GM12891 (cell line): ENCODE measurements around the gene CLASP2.

Experiments
- DNase-seq: peaks from one replicate; pipeline ENCODE4 v3.0.0; 2011; ENCODE audit warnings: low spot score; ENCODE audit not compliant: insufficient read length
- FAIRE-seq: peaks from 2 replicates; lab custom pipeline; 2011; peaks lifted over from hg19 to GRCh38; lab: Jason Lieb, UNC
- PAX5 ChIP-seq: IDR thresholded peaks from 2 replicates; pipeline ENCODE4 v1.6.1; 2011; ENCODE audit warnings: low read length, moderate library complexity, mild to moderate bottlenecking; ENCODE audit not compliant: insufficient read depth, severe bottlenecking
- POLR2A ChIP-seq: IDR thresholded peaks from 2 replicates; pipeline ENCODE4 v1.6.1; 2011; ENCODE audit warnings: low read depth, low read length, control low read depth
- POLR2AphosphoS5 ChIP-seq: IDR thresholded peaks from 2 replicates; pipeline ENCODE4 v1.6.1; 2011; ENCODE audit warnings: low read depth, low read length, control low read depth
- POU2F2 ChIP-seq: IDR thresholded peaks from 2 replicates; pipeline ENCODE4 v1.6.1; 2011; ENCODE audit warnings: low read depth, mild to moderate bottlenecking, control low read depth, low read length, moderate library complexity
- SPI1 ChIP-seq: IDR thresholded peaks from 2 replicates; pipeline ENCODE4 v1.6.1; 2011; ENCODE audit warnings: low read depth, low read length, control low read depth
- TAF1 ChIP-seq: IDR thresholded peaks from 2 replicates; pipeline ENCODE4 v1.6.1; 2011; ENCODE audit warnings: low read depth, low read length, control low read depth

Gene CLASP2

DNA sequence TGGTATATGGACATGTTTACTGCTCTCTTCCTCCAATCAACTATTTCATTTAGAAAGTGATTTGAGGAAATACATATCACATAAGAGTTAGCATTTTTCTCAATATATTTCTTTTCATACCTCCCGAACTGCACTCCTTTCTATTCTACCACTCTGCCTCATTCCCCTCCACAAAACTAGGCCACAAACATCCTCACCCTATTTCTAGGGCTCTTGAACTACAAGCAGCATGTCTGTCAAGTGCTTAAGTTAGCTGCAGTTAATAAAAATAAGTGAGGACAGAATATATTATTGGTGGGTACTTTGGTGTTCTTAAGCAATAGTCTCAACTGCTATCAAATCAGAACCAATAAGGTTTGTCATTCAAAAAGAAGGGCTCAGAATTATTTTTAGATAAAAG is 125.1 kb downstream of the CLASP2 start:
- TF ChIP-seq POLR2A, result no peak
- TF ChIP-seq POU2F2, result no peak
- no peak for TF ChIP-seq TAF1
- DNase-seq (no peak), FAIRE-seq (no peak)

DNA sequence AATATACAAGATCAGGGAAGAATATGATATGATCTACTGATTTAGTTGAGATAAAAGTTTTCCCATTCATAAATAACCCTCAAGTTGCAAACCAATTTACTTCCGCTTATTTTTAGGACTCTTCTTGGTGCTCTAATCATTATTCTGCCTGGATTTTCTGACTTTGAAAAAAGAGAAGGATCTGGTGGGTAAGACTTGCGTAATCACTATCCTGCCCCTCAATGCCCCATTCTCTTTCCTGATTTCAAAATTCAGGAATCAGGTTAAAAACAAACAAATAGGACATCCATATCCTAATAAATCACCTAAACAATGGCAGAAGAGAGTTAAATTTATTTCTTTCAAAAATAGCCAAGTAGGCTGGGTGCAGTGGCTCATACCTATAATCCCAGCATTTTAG is 127.5 kb downstream of the CLASP2 start:
- no peak for FAIRE-seq
- no peak for DNase-seq
- TF ChIP-seq TAF1 (no peak), POLR2AphosphoS5 (no peak), PAX5 (no peak), SPI1 (no peak), POU2F2 (no peak), POLR2A (no peak)

DNA sequence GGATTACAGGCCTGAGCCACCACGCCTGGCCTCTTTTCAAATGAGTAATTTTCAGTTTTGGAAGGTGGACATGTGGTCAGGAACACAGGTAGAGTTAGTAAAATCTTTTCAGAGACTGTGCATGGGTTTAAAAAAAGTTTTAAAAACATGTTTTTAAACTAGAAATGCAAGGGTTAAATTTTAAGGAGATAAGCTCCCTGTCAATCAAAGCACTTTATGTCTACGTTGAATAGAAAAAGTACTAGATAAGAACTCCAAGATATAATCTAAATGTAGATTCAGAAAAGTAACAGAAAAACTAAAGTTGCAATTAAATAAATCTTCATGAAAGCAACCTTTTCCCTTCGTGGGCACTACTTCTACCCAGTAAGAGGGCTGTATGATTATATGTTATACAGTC is 131.7 kb downstream of the CLASP2 start:
- DNase-seq (no peak), FAIRE-seq (no peak)
- TF ChIP-seq POLR2AphosphoS5 (no peak), SPI1 (no peak), PAX5 (no peak), POU2F2 (no peak)

DNA sequence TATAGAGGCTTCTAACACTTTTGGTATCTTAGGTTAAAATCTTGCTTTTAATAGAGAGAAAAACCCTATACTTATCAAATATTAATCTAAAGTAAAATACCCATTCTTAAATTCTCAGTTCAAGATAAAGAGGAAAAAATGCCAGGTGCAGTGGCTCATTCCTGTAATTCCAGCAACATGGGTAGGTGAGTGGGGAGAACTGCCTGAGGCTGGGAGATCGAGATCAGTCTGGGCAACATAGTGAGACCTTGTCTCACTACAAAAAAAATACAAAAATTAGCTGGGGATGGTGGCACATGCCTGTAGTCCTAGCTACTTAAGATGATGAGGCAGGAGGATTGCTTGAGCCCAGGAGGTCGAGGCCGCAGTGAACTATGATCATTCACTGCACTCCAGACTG is 135.8 kb downstream of the CLASP2 start:
- DNase-seq, result no peak
- no peak for FAIRE-seq
- TF ChIP-seq PAX5 (no peak), SPI1 (no peak), POU2F2 (no peak), TAF1 (no peak)

DNA sequence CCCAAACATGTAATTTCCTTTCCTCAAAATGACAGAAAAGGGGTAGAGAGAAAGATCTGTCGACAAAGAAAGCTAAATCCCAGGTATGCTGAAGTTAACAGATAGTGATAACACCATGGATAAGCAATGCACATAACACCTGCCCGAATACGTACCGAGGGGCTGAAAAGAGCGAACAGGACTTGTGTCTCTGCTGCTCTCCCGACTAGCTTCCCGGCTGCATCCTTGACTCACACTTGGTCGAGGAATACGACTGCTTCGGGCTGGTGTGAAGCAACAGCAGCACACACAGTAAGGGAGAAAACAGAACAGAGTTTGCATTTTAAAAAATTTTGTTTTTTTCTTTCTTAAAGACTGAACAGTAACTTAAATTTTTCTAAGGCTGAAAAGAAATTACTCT is 136.4 kb downstream of the CLASP2 start:
- FAIRE-seq, result no peak
- TF ChIP-seq POLR2A (no peak), POLR2AphosphoS5 (no peak), SPI1 (no peak), TAF1 (no peak), POU2F2 (no peak), PAX5 (no peak)
- no peak for DNase-seq

DNA sequence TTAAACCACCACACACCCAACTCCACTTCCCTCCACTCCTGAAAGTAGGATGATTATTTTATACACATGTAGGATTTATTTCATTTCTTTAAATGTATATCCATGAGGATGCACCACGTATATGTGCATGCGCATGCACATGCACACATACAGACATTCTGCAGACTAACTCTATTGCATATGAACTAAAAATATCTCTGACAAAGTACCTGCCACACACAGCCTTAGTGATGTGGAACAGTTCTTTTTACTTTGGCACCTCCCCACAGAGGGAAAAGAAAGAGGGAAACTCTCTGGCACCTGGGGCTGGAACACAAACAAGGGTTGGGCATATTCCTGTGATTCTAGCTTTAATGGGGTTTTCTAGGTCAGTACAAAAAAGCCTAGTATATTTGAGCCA is 138.2 kb downstream of the CLASP2 start:
- FAIRE-seq, result no peak
- TF ChIP-seq SPI1 (no peak), PAX5 (no peak), TAF1 (no peak), POLR2A (no peak), POLR2AphosphoS5 (no peak), POU2F2 (no peak)
- DNase-seq, result no peak

DNA sequence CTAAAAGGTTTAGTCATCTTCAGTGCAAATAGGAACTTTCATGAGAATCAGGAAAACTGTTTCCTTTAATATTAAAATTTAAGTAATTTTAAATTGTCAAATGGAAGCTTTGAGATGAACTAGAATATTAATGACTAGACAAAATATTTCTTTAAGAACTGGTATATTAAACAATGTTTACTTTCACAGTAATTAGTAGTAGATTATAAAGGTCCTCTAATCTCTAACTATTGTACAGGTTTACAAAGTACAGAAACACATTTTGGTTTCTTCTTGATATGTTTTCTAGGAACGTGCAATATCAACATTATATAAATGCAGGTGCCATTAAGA is 138.9 kb downstream of the CLASP2 start:
- no peak for TF ChIP-seq PAX5
- TF ChIP-seq POLR2AphosphoS5, result no peak
- TF ChIP-seq SPI1, result no peak
- TF ChIP-seq TAF1, result no peak
- no peak for TF ChIP-seq POU2F2
- TF ChIP-seq POLR2A, result no peak
- no peak for DNase-seq
- no peak for FAIRE-seq

DNA sequence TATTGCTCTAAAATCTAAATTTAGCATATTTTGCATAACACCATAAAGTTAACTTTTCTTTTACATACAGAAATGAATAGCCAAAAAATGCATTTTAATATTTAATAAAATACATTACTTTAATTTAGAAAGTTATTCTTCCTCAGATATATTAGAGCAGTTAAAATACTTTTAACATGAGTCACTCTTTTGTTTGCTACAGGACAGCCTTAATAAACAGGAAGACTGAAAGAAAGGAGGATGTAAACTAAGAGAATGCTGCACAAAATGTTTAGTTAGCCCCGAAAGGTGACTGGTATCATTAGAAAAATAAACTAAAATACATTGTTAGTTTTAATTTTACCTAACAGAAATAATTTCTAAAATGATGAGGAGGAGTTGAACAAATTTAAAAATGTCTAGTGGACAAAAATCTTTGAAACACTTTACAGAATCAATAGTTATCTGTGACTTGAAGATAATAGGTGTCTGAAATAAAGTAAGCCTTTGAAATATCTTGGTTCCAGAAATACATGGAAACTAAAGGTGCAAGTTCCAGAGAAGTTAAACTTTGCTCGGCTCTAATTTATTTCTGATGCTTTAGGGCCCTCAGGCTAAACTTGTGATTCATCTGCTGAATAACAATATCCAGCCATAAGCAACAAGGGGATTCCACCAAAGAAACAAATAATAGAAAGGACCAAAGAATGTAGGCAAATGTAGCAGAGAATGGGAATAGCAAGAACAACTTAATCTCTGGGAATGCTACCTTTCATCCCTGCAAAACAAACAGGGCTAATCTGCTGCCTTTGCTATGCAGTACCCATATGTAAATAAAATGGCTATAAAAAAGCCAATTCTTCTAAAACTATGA is 139.5 kb downstream of the CLASP2 start:
- no peak for FAIRE-seq
- TF ChIP-seq SPI1 (no peak), PAX5 (no peak), TAF1 (no peak), POLR2AphosphoS5 (no peak), POLR2A (no peak), POU2F2 (no peak)
- DNase-seq, result no peak

DNA sequence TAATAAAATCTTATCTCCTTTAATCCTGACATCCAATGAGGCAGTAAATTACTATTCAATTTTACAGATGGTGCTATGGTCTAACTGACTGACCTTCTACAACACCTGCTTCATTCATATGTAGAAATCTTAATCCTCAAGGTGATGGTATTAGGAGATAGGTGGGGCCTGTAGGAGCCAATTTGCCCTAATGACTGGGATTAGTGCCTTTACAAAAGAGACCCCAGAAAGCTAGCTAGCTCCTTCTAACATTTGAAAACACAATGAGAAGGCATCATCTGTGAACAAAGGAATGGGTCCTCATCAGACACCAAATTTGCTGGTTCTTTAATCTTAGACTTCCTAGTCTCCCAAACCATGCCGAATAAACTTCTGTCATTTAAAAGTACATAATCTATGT is 140.5 kb downstream of the CLASP2 start:
- DNase-seq, result no peak
- FAIRE-seq, result no peak
- no peak for TF ChIP-seq POU2F2
- TF ChIP-seq POLR2A, result no peak
- no peak for TF ChIP-seq POLR2AphosphoS5
- TF ChIP-seq TAF1, result no peak
- no peak for TF ChIP-seq PAX5
- TF ChIP-seq SPI1, result no peak

DNA sequence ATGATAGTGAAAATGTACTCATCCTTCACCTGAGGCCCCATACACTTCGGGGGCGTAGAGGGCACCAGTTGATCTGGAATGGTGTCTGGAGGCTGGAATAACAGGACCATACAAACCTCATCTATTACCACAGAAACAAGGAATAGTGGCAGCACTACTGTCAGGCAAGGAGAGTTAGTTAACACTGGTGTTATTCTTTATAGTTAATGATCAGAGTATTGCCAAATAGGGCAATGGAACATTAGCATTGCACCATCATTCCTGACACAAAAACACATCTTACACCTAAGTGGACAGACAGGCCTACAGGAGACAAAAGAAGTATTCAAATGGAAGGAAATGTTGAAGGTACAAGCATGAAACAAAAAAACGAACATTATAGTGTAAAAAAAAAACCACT is 140.9 kb downstream of the CLASP2 start:
- FAIRE-seq (no peak), DNase-seq (no peak)
- TF ChIP-seq POU2F2, result no peak
- TF ChIP-seq SPI1, result no peak
- no peak for TF ChIP-seq POLR2AphosphoS5
- no peak for TF ChIP-seq POLR2A
- no peak for TF ChIP-seq PAX5
- TF ChIP-seq TAF1, result no peak
